ENCODE data around the gene ARL16.

ARL16 gene

DNA sequence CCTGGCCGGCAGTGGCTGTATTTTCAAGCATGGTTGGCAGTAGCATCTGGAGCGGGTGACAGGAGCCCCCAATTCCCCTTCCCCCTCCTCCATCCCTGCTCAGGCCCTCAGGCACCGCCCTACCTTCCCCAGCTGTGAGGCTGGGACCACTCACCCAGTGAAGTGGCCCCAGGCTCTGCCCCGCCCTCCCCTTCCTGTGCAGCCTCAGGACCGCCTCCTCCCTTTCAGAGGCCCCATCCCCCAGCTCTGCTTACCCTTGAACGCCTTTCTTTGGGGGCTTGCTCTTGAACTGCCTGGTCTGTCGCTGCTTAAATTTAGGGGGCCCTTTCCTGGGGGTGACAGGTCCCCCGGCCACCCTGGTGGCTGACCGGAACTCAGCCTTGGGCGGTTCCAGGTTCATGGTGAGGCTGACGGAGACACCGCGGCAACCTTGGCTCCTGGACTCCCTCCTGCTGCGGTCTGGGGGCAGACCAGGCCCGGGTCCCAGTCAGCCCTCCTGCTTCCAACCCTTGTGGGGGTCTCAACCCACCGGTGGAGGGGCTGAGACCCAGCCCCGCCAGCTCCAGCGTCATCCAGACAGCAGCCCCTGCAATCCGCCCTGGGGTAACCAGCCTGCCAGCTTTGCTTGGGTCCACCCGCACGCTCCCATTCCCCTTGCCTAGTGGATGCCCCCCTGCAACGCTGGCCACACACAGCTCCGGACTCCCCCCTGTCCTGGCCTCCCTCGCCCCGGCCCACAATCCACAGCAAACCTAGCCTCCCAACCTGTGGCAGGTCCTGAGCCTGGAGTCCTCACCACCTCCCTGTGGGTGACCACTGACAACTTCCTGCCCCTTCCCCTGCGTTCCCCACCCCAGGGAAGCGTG lies 30.5 kb downstream of the ARL16 start:
- TF ChIP-seq, protein P1, sequence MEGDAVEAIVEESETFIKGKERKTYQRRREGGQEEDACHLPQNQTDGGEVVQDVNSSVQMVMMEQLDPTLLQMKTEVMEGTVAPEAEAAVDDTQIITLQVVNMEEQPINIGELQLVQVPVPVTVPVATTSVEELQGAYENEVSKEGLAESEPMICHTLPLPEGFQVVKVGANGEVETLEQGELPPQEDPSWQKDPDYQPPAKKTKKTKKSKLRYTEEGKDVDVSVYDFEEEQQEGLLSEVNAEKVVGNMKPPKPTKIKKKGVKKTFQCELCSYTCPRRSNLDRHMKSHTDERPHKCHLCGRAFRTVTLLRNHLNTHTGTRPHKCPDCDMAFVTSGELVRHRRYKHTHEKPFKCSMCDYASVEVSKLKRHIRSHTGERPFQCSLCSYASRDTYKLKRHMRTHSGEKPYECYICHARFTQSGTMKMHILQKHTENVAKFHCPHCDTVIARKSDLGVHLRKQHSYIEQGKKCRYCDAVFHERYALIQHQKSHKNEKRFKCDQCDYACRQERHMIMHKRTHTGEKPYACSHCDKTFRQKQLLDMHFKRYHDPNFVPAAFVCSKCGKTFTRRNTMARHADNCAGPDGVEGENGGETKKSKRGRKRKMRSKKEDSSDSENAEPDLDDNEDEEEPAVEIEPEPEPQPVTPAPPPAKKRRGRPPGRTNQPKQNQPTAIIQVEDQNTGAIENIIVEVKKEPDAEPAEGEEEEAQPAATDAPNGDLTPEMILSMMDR (IDR thresholded peaks at IDR 0.05; ENCODE audit: extremely low read depth, missing control alignments): no peak
- DNase-seq (ENCODE audit: low spot score): peak; percentile 78

DNA sequence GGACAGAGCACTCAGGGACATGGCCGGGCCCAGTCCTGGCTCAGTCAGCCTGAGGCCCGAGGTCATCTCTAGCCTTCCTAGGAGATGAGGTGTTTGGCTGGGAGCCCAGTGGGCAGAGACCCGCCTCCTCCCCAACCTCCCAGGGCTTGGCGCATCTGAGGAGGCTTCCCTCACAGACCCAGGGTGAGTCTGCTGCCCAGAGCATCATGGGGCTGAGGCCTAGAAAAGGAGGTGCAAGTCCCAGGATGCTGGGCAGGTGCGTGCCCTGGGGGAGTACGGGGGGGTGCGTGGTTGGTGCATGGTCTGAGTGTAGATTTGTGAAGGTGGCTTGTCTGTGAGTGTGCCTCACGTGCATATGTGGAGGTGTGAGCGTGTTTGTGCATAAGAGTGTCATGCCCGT lies 31.9 kb downstream of the ARL16 start:
- no peak for DNase-seq (ENCODE audit: low spot score)
- TF ChIP-seq, protein P1 (IDR thresholded peaks at IDR 0.05; ENCODE audit: extremely low read depth, missing control alignments): no peak

DNA sequence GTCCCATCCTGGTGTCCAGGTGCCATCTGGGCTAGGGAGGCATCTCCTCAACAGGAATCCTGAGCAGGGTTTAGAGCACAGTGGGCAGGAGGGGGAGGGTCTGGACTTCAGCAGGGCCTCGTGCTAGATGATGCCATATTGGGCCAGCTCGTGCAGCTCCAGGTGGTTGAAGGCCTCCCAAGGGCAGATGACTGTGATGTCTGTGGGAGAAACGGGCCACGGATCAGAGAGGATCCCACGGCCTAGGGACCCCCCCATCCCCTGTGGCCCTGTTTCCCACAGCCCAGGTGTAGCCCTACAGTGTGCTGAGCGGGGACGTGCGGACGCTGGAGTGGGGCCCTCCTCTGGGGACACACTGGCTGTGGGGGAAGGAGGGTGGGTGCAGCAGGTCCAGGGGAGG lies 32.6 kb downstream of the ARL16 start:
- TF ChIP-seq, protein P1 (IDR thresholded peaks at IDR 0.05; ENCODE audit: extremely low read depth, missing control alignments): no peak
- DNase-seq (ENCODE audit: low spot score): no peak

DNA sequence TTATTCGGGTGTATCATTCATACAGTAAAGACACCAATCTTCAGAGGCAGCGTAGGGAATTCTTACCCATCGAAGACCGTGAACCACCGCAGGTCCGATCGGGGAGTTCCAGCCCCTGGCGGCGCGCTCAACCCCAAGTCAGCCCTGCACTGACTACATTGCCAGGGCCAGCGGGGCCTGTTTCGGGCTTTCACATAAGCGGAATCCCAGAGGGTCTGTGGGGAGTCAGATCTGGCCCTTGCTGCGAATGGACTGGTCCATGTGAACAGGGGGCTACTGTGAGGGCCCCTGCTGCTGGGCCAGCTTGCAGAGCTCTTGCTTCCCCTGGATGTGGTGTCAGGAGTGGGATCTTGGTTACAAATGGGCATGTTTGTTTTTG lies 34.9 kb downstream of the ARL16 start:
- peak; percentile 6 for DNase-seq (ENCODE audit: low spot score)
- TF ChIP-seq, protein P1 (IDR thresholded peaks at IDR 0.05; ENCODE audit: extremely low read depth, missing control alignments): no peak

DNA sequence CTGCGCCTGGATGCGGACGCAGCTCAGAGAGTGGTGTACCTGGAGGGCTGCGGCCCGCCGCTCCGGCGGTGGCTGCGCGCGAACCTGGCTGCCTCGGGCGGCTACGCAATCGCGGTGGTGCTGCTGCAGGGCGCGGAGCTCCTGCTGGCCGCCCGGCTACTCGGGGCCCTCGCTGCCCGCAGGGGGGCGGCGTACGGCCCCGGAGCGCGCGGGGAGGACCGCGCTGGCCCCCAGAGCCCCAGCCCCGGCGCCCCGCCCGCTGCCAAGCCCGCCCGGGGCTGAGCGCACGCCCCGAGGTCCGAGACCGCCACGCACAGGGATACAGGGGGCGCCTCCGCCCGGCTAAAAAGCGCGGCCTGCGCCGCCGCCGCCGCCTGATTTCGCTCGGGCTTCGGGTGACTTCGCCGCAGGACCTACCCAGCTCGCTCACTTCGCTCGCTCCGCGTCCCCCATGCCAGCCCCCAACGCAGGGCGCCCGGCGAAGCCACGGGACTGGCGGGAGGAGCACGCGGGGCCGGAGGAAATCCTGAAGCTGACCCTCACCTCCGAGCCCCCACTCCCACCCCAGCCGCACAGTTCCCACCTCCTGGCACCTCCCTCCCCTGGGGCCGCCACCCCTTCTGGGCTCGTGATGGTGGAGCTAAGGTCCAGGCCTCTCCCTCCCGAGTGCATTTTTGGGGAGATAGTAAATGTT lies 35.4 kb downstream of the ARL16 start:
- no peak for DNase-seq (ENCODE audit: low spot score)
- TF ChIP-seq, protein P1 (IDR thresholded peaks at IDR 0.05; ENCODE audit: extremely low read depth, missing control alignments): no peak

DNA sequence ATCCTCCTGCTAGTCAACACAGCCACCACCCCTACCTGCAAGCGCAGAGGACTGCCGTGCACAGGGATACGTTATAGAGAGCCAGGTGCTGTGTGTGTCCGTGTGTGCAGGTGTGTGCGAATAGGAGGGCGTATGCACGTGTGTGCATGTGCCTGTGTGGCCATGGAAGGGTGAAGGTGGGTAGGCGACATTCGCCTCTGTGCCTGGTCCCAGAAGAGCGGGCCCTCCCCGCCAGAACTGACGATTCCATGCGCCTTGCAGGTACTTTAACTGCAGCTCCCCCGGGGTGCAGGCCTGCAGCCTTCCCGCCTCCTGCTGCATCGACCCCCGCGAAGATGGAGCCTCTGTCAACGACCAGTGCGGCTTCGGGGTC lies 36.0 kb downstream of the ARL16 start:
- DNase-seq (ENCODE audit: low spot score): peak; percentile 10
- TF ChIP-seq, protein P1 (IDR thresholded peaks at IDR 0.05; ENCODE audit: extremely low read depth, missing control alignments): no peak

DNA sequence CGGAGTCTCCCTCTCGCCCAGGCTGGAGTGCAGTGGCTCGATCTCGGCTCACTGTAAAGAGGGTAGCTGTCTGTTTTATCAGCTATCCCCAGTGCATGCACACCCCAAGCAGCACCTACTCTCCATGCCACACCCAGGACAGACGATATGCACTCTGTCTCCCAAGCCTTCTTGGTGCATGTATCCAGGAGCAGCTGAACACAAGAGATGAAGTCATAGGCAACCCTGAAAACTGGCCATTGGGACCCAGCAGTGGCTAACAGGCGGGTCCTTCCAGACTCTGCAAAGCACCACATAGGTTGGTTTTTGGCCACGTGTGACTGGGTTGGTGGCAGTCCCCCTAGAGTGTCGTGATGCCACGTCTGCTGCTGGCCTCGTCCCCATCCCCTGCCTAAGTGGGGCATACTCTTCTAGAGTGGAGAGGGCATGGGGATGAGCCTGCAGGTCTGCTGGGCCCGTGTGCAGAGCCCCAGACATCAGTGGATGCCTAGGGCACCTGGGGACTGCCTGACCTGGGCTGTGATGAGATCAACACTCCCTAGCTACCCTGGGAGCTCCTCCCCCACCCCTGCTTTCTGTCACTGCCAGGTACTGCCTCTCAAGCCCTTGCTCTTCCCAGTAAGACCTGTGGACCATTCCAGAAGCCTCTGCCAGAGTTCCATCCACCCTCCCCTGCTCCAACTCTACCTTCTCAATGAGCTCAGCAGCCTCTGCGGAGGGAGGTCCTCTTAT lies 36.6 kb downstream of the ARL16 start:
- DNase-seq (ENCODE audit: low spot score): peak; percentile 31
- TF ChIP-seq, protein P1 (IDR thresholded peaks at IDR 0.05; ENCODE audit: extremely low read depth, missing control alignments): no peak

Measured in GM20000 (cell line).